Cerebellar cortex (tissue), 1 donor: Measurements from ENCODE around the gene DPF3.
A peak's percentile ranks its signal among the peaks of the same experiment; 100 is the strongest.

Experiments
- DNase-seq: peaks from one replicate; pipeline ENCODE4 v3.0.0-alpha.2; 2015; ENCODE audit warnings: low spot score

DPF3 gene

DNA sequence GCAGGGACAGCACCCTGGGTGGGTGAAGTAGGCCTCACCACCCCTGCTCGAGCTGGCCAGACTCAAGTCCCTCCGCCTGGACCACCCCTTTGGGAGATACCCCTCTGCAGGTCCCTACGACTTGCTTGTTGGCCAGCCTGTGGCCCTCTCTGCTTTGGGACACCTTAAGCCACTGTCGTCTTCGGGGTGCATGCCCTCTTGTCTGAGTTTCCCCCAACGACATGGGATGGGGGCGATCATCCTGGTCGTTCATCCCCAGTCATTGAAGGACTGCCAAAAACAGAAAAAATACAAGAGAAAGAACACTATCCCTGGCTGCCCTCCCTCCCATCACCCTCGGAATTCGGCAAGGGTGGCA is 151.1 kb downstream of the DPF3 start:
- no peak for DNase-seq

GRCh38 chr14:72742118-72742837 is 151.6 kb downstream of the DPF3 start:
- peak; percentile 53 for DNase-seq

DNA sequence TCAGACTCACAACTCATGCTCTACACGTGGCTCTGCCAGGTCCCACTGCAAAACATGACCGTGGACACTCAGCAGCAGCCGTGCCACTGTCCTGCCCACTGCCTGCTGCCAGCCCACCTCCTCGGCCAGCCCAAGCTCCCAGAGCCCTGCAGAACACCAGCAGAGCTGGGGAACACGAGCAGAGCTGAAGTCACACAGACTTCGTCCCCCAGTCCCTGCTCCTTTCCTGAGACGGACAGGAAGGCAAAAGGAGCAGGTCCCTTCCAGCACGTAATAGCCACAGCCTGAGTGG is 152.1 kb downstream of the DPF3 start:
- no peak for DNase-seq

DNA sequence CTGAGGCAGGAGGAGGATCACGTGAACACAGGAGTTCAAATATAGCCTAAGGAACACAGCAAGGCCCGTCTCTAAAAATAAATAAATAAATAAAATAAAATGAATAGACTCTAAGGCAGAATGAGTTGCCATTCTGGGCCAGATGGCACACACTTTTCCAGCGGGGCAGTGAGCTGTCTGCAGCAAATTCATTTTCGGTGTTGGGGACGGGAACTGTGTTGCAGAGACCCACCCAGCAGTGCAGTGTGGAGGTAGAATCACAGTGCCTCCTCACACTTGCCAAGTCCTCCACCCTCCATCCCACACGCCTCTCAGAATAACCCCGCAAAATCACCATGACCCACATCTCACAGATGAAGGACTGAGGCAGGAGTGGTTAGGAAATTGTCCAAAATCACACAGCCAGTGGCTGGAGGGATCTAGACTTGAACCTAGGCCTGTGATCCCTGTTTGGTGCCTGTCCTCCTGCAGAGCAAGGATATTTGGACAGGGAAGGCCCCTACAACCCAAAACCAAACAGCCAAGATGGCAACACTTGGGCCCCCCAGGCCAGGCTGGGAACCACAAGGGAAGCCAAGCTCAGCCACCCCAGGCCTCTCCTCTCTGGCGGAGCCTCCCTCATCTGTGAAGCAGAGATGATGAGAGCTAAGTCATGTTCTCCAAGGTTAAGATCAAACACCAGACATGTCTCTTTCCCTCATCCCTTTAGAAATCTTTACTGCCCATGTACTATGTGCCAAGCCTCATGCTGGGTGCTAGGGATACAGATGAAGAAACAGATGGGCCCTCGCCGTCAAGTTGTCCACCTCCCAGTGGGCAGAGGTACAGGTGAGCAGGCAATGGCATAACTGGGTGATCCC is 152.7 kb downstream of the DPF3 start:
- peak; percentile 37 for DNase-seq

DNA sequence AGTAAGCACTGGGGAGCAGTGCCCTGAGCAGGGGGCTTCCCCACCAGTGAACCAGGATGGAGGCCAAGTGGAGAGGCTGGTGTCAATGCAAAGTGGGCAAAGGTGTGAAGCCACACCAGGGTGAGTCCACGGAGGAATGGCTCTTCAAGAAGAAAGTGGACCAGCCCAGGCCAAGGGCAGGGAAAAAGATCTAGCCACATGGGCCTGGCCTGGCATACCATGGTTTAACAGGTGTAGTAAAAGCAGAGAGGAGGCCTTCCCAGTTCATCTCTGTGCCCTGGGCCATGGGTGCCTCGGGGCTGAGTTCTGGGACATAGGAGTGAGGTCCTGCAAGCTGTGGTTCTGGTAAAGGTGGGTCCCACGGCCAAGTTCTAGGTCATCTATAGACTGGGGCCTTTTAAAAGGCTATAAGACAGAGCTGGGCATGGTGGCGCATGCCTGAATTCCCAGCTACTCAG is 153.4 kb downstream of the DPF3 start:
- no peak for DNase-seq

- DNase-seq = peak; percentile 53
Measured at GRCh38 chr14:72739446-72740405, 154.2 kb downstream of the DPF3 start.

DNA sequence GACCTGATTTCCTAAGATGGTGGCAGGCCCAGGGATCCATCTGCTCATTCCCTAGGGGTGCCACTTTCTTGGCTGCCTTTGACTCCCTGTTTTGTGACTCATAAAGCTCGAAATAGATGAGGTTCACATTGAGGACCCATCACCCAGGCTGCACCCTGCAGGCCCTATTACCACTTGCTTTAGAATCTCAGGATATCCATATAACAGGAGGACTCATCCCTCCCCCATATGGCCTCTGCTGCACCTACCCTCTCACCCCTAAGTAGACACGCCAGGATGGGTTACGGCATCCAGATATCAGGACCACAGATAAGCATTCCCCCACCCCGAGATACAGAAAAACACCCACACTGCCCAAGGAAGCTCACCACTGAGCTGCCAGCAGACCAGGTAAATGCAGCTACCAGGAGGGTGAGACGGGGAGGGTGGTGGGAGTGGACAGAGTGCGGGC is 155.7 kb downstream of the DPF3 start:
- DNase-seq = no peak

DNA sequence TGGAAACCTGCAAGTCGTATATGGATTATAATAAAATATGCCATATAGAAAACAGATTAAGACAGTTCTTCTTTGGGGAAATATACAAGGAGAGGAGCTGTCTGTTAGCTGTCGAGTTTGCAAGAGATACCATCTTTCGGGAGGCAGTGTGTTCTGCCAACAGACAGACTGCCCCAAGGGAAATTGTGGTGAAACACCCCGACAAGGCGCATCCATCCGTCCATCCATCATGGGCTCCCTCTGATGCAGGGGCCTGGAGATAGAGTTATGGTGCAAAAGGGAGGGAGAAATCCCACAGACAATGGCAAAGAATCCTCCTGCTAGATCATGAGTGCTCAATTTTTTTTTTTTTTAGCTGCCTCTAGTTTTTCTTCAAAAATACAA is 156.3 kb downstream of the DPF3 start:
- DNase-seq = no peak

- DNase-seq = peak; percentile 67
Measured at GRCh38 chr14:72736786-72737559, 156.9 kb downstream of the DPF3 start.

DNA sequence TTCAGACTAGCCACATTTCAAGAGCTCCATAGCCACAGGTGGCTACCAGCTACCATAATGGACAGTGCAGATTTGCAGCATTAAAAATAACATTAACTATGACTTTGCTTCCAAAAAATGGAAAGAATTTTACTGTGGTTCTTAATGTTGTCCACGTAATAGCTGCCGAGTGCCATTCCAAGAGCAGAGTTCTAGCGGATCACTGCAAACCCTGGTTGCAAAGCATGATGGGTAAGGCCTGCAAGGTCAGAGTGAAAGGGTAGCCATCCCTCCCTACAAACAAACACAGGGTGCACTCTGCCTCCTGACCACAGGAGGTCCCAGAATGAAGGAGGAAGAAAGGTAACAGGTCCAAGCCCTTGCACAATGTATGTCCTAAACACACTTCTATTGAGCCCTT is 157.6 kb downstream of the DPF3 start:
- DNase-seq = no peak

- no peak for DNase-seq
Measured at GRCh38 chr14:72732022-72732780, 161.7 kb downstream of the DPF3 start.

GRCh38 chr14:72731252-72732020 is 162.5 kb downstream of the DPF3 start:
- no peak for DNase-seq

GRCh38 chr14:72730468-72730867 is 163.4 kb downstream of the DPF3 start:
- no peak for DNase-seq

GRCh38 chr14:72726444-72726843 is 167.5 kb downstream of the DPF3 start:
- DNase-seq = no peak

- DNase-seq = no peak
Measured at GRCh38 chr14:72723858-72724530, 169.9 kb downstream of the DPF3 start.

GRCh38 chr14:72722201-72722785 is 171.6 kb downstream of the DPF3 start:
- no peak for DNase-seq

- DNase-seq = no peak
Measured at GRCh38 chr14:72721083-72721482, 172.8 kb downstream of the DPF3 start.

DNA sequence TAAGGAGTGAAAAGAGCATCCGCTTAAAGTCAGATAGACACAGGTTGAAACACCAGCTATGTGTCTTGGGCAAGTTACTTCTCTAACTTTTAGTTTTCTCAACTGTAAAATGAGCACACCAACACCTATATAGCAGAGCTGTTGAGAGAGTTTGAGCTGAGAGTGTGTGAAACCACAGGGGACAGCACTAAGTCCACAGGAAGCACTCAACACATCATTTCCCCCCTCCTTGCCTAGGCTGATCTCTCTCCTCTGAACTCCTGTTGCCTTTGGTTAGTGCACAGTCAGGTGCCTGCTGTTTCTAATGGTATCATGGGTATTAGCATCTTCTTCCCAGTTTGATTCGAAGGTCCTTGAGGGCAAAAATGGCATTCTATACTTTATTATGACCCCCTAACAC is 176.7 kb downstream of the DPF3 start:
- DNase-seq = no peak

GRCh38 chr14:72716476-72716875 is 177.4 kb downstream of the DPF3 start:
- no peak for DNase-seq
